Ishikawa (cell line): ENCODE results near the gene ARAF.

Experiments used
- CEBPB ChIP-seq: IDR thresholded peaks from 2 replicates; pipeline ENCODE4 v1.6.1; 2012
- CREB1 ChIP-seq: IDR thresholded peaks from 2 replicates; pipeline ENCODE4 v1.6.1; 2012; ENCODE audit warnings: low read depth
- EGR1 ChIP-seq: IDR thresholded peaks from 2 replicates; pipeline ENCODE4 v1.6.1; 2012
- EP300 ChIP-seq: IDR thresholded peaks from 2 replicates; pipeline ENCODE4 v1.6.1; 2012; ENCODE audit warnings: borderline replicate concordance
- FOXM1 ChIP-seq: IDR thresholded peaks from 2 replicates; pipeline ENCODE4 v1.6.1; 2012; ENCODE audit warnings: low read depth, borderline replicate concordance
- NFIC ChIP-seq: IDR thresholded peaks from 2 replicates; pipeline ENCODE4 v1.6.1; 2012
- RAD21 ChIP-seq: IDR thresholded peaks from 2 replicates; pipeline ENCODE4 v1.6.1; 2012; ENCODE audit warnings: low read depth
- TAF1 ChIP-seq: IDR thresholded peaks from 2 replicates; pipeline ENCODE4 v1.6.1; 2012; ENCODE audit warnings: low read depth, mild to moderate bottlenecking
- TEAD4 ChIP-seq: IDR thresholded peaks from 2 replicates; pipeline ENCODE4 v1.6.1; 2012
- YY1 ChIP-seq: IDR thresholded peaks from 2 replicates; pipeline ENCODE4 v1.6.1; 2012; ENCODE audit warnings: low read depth
- ZBTB7A ChIP-seq: IDR thresholded peaks from 2 replicates; pipeline ENCODE4 v1.6.1; 2012; ENCODE audit warnings: low read depth
- TF ChIP-seq, protein P1 (sequence below): IDR thresholded peaks from 2 replicates; pipeline ENCODE4 v1.6.1; 2012
- TF ChIP-seq, protein P2 (sequence below): IDR thresholded peaks from 2 replicates; pipeline ENCODE4 v1.6.1; 2012; ENCODE audit warnings: low read depth, mild to moderate bottlenecking

DNA sequence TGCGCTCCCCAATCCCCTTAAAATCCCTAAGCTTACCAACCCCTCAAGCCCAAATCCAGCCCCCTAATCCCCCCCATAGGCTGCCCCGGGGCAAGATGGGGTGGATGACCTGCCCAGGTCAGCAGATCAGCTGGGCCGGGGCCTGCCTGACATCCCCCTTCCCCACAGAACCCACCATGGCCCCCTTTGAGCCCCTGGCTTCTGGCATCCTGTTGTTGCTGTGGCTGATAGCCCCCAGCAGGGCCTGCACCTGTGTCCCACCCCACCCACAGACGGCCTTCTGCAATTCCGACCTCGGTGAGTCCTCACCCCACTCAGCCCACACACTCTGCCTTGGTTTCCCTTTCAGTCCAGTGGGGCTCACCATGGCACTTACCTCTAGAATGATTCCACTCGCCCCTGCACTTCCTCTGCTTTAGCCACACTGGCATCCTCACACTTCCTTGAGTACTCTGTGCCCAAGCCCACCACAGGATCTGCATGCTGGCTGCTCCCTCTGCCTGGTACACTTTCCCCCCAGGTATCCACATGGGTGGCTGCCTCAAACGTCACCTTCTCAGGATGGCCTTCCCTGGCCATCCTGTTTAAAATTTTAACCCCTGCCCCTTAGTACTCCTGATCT lies 22.3 kb downstream of the ARAF start:
- TF ChIP-seq TAF1, result no peak
- no peak for TF ChIP-seq CEBPB
- no peak for TF ChIP-seq EP300
- TF ChIP-seq, protein P1, sequence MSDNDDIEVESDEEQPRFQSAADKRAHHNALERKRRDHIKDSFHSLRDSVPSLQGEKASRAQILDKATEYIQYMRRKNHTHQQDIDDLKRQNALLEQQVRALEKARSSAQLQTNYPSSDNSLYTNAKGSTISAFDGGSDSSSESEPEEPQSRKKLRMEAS, result no peak
- TF ChIP-seq RAD21, result no peak
- TF ChIP-seq, protein P2, sequence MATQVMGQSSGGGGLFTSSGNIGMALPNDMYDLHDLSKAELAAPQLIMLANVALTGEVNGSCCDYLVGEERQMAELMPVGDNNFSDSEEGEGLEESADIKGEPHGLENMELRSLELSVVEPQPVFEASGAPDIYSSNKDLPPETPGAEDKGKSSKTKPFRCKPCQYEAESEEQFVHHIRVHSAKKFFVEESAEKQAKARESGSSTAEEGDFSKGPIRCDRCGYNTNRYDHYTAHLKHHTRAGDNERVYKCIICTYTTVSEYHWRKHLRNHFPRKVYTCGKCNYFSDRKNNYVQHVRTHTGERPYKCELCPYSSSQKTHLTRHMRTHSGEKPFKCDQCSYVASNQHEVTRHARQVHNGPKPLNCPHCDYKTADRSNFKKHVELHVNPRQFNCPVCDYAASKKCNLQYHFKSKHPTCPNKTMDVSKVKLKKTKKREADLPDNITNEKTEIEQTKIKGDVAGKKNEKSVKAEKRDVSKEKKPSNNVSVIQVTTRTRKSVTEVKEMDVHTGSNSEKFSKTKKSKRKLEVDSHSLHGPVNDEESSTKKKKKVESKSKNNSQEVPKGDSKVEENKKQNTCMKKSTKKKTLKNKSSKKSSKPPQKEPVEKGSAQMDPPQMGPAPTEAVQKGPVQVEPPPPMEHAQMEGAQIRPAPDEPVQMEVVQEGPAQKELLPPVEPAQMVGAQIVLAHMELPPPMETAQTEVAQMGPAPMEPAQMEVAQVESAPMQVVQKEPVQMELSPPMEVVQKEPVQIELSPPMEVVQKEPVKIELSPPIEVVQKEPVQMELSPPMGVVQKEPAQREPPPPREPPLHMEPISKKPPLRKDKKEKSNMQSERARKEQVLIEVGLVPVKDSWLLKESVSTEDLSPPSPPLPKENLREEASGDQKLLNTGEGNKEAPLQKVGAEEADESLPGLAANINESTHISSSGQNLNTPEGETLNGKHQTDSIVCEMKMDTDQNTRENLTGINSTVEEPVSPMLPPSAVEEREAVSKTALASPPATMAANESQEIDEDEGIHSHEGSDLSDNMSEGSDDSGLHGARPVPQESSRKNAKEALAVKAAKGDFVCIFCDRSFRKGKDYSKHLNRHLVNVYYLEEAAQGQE, result no peak
- TF ChIP-seq NFIC, result no peak
- TF ChIP-seq YY1, result no peak
- no peak for TF ChIP-seq FOXM1
- no peak for TF ChIP-seq CREB1
- no peak for TF ChIP-seq TEAD4
- TF ChIP-seq EGR1, result no peak
- TF ChIP-seq ZBTB7A, result no peak
